ENCODE results near the gene PRKCI.

- TF ChIP-seq ZNF76 (tag by site-specific recombination; IDR thresholded peaks at IDR 0.05; ENCODE audit: borderline replicate concordance, low read depth) (no peak), YY1 (tag by site-specific recombination; IDR thresholded peaks at IDR 0.05) (no peak), SCRT1 (tag by site-specific recombination; IDR thresholded peaks at IDR 0.05; ENCODE audit: borderline replicate concordance) (no peak), TRIM28 (IDR thresholded peaks at IDR 0.05; ENCODE audit: borderline replicate concordance, low read length) (no peak), ZBTB20 (tag by site-specific recombination; IDR thresholded peaks at IDR 0.05) (no peak), ZFP3 (tag by site-specific recombination; IDR thresholded peaks at IDR 0.05; ENCODE audit: low read depth) (no peak), ZNF324 (tag by site-specific recombination; IDR thresholded peaks at IDR 0.05) (no peak), ZNF24 (tag by site-specific recombination; IDR thresholded peaks at IDR 0.05) (no peak)
- TF ChIP-seq, protein P1, sequence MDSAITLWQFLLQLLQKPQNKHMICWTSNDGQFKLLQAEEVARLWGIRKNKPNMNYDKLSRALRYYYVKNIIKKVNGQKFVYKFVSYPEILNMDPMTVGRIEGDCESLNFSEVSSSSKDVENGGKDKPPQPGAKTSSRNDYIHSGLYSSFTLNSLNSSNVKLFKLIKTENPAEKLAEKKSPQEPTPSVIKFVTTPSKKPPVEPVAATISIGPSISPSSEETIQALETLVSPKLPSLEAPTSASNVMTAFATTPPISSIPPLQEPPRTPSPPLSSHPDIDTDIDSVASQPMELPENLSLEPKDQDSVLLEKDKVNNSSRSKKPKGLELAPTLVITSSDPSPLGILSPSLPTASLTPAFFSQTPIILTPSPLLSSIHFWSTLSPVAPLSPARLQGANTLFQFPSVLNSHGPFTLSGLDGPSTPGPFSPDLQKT (IDR thresholded peaks at IDR 0.05; ENCODE audit: borderline replicate concordance, low read depth, low read length), result no peak
- TF ChIP-seq, protein P2, sequence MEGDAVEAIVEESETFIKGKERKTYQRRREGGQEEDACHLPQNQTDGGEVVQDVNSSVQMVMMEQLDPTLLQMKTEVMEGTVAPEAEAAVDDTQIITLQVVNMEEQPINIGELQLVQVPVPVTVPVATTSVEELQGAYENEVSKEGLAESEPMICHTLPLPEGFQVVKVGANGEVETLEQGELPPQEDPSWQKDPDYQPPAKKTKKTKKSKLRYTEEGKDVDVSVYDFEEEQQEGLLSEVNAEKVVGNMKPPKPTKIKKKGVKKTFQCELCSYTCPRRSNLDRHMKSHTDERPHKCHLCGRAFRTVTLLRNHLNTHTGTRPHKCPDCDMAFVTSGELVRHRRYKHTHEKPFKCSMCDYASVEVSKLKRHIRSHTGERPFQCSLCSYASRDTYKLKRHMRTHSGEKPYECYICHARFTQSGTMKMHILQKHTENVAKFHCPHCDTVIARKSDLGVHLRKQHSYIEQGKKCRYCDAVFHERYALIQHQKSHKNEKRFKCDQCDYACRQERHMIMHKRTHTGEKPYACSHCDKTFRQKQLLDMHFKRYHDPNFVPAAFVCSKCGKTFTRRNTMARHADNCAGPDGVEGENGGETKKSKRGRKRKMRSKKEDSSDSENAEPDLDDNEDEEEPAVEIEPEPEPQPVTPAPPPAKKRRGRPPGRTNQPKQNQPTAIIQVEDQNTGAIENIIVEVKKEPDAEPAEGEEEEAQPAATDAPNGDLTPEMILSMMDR (tag by site-specific recombination; IDR thresholded peaks at IDR 0.05), result no peak
Measured at GRCh38 chr3:170353485-170353884, 131.3 kb downstream of the PRKCI start.

Measured in HEK293 (cell line).